DMS153 treated with DMSO at 0.1 percent for 48 hours (cell line): ENCODE data around the gene SLC49A4.
A peak's percentile ranks its signal among the peaks of the same experiment; 100 is the strongest.

ENCODE experiments used
- DNase-seq: peaks from one replicate; lab custom pipeline; 2025; ENCODE audit not compliant: unreplicated experiment; lab: John Stamatoyannopoulos, UW

SLC49A4 gene

GRCh38 chr3:122928396-122929187, 133.7 kb downstream of the SLC49A4 start:
- DNase-seq, result no peak

GRCh38 chr3:122929188-122930062, 134.6 kb downstream of the SLC49A4 start:
- DNase-seq, result peak; percentile 4

GRCh38 chr3:122930063-122930997, 135.5 kb downstream of the SLC49A4 start:
- DNase-seq, result no peak
